ENCODE measurements around the gene TNFRSF19. TPM values are rescaled to one million over a fixed set of nuclear protein-coding genes. Genes with fewer than 3 reads are reported as not detected.
"Not testable (repeated sequence)": the region's sequence is repeated elsewhere in the genome, so short reads cannot be mapped to it uniquely, and the experiment has no call there.

The TNFRSF19 gene
- total RNA-seq (1 to 10 TPM; 1.5 to 2.8 TPM), polyA plus RNA-seq (under 1 TPM; 0.27 to 0.32 TPM)

GRCh38 chr13:23570099-23570920 is at the start of gene TNFRSF19:
Gene TNFRSF19, plus strand, starts transcription at chr13:23570412. Its CDS starts 19,772 bp downstream, at chr13:23590184.
- no peak for DNase-seq (ENCODE audit: low spot score)
- Histone ChIP-seq H3K9me3 (ENCODE audit: control insufficient read depth in 4 of 4, low read length in 3 of 4) (no peaks in the 10 kb centered on the region), H3K9ac (ENCODE audit: low read depth in 1 of 2, low read length in 2 of 2) (no peak within 1 kb of the TSS), H3K4me1 (ENCODE audit: control insufficient read depth in 4 of 4, insufficient read depth in 4 of 4, low read length in 3 of 4) (no peaks in the 10 kb centered on the region), H3K4me3 (ENCODE audit: low read depth in 1 of 3, low read length in 3 of 3) (no peak within 1 kb of the TSS), H3K27me3 (ENCODE audit: control insufficient read depth in 4 of 4, insufficient read depth in 4 of 4, low read length in 3 of 4) (peaks cover 0 to 8% (median 5%) of the 10 kb centered on the region in 4 donors), H3K36me3 (ENCODE audit: control insufficient read depth in 4 of 4, insufficient read depth in 3 of 4, low read depth in 1 of 4, low read length in 3 of 4) (no peaks in the 10 kb centered on the region), H3K27ac (ENCODE audit: low read depth in 1 of 2, low read length in 2 of 2) (no peak within 1 kb of the TSS)
- TF ChIP-seq EGR1 (IDR thresholded peaks at IDR 0.05; ENCODE audit: low read depth in 2 of 2) (no peak), YY1 (IDR thresholded peaks at IDR 0.05) (no peak), HNF4A (conservative IDR thresholded peaks at IDR 0.05) (no peak), SP1 (IDR thresholded peaks at IDR 0.05) (no peak), CTCF (IDR thresholded peaks at IDR 0.05; ENCODE audit: low read depth, low read length, missing input control) (no peak), ATF3 (IDR thresholded peaks at IDR 0.05) (no peak)
- 19% methylated on average over 10 of the region's 10 CpGs for WGBS

GRCh38 chr13:23529926-23530325 is 40.3 kb upstream of the TNFRSF19 start:
- DNase-seq (ENCODE audit: low spot score); H3K9me3 ChIP-seq (ENCODE audit: control insufficient read depth in 4 of 4, low read length in 3 of 4): not testable (repeated sequence)
- 59% methylated on average over 3 of the region's 3 CpGs for WGBS

GRCh38 chr13:23531446-23531845 is 38.8 kb upstream of the TNFRSF19 start:
- no peak overlapping the region for H3K9ac ChIP-seq (ENCODE audit: low read depth in 1 of 2, low read length in 2 of 2)
- no peaks in the 10 kb centered on the region for H3K36me3 ChIP-seq (ENCODE audit: control insufficient read depth in 4 of 4, insufficient read depth in 3 of 4, low read depth in 1 of 4, low read length in 3 of 4)
- TF ChIP-seq SP1 (IDR thresholded peaks at IDR 0.05), result no peak
- TF ChIP-seq MAX (IDR thresholded peaks at IDR 0.05), result no peak
- TF ChIP-seq EGR1 (IDR thresholded peaks at IDR 0.05; ENCODE audit: low read depth in 2 of 2), result no peak
- TF ChIP-seq YY1 (IDR thresholded peaks at IDR 0.05), result no peak
- TF ChIP-seq JUND (IDR thresholded peaks at IDR 0.05), result no peak
- no peak for TF ChIP-seq NR2F2 (IDR thresholded peaks at IDR 0.05)
- no peak for TF ChIP-seq RXRA (IDR thresholded peaks at IDR 0.05)
- TF ChIP-seq ATF3 (IDR thresholded peaks at IDR 0.05), result no peak
- TF ChIP-seq REST (IDR thresholded peaks at IDR 0.05), result no peak
- TF ChIP-seq CTCF (IDR thresholded peaks at IDR 0.05; ENCODE audit: low read depth, low read length, missing input control), result no peak
- TF ChIP-seq FOXA1 (IDR thresholded peaks at IDR 0.05), result no peak
- TF ChIP-seq HNF4G (IDR thresholded peaks at IDR 0.05), result no peak
- TF ChIP-seq TAF1 (conservative IDR thresholded peaks at IDR 0.05), result no peak
- no peak for TF ChIP-seq GABPA (IDR thresholded peaks at IDR 0.05 in 1 of 2, conservative IDR thresholded peaks at IDR 0.05 in 1 of 2)
- H3K27ac ChIP-seq (ENCODE audit: low read depth in 1 of 2, low read length in 2 of 2), result no peak overlapping the region
- 92% methylated on average over 15 of the region's 15 CpGs for WGBS
- H3K4me1 ChIP-seq (ENCODE audit: control insufficient read depth in 4 of 4, insufficient read depth in 4 of 4, low read length in 3 of 4), result no peaks in the 10 kb centered on the region
- H3K9me3 ChIP-seq (ENCODE audit: control insufficient read depth in 4 of 4, low read length in 3 of 4), result no peaks in the 10 kb centered on the region
- peaks cover 0 to 2% (median 0%) of the 10 kb centered on the region in 4 donors for H3K27me3 ChIP-seq (ENCODE audit: control insufficient read depth in 4 of 4, insufficient read depth in 4 of 4, low read length in 3 of 4)
- no peak for DNase-seq (ENCODE audit: low spot score)
- H3K4me3 ChIP-seq (ENCODE audit: low read depth in 1 of 3, low read length in 3 of 3), result no peak overlapping the region

More at GRCh38 chr13:23529926-23530325, 40.3 kb upstream of the TNFRSF19 start:
- not testable (repeated sequence) for H3K9ac ChIP-seq (ENCODE audit: low read depth in 1 of 2, low read length in 2 of 2); H3K36me3 ChIP-seq (ENCODE audit: control insufficient read depth in 4 of 4, insufficient read depth in 3 of 4, low read depth in 1 of 4, low read length in 3 of 4); H3K4me1 ChIP-seq (ENCODE audit: control insufficient read depth in 4 of 4, insufficient read depth in 4 of 4, low read length in 3 of 4); H3K27me3 ChIP-seq (ENCODE audit: control insufficient read depth in 4 of 4, insufficient read depth in 4 of 4, low read length in 3 of 4); H3K27ac ChIP-seq (ENCODE audit: low read depth in 1 of 2, low read length in 2 of 2); H3K4me3 ChIP-seq (ENCODE audit: low read depth in 1 of 3, low read length in 3 of 3)

Measured in liver (tissue), 9 donors.